Activated T-cell treated with anti-CD3 and anti-CD28 coated beads for 1 hour (primary cell): ENCODE data around the gene TTC4.
"Not testable (repeated sequence)": the region's sequence is repeated elsewhere in the genome, so short reads cannot be mapped to it uniquely, and the experiment has no call there.

ENCODE experiments used
- DNase-seq: peaks from one replicate; pipeline ENCODE4 v3.0.0-alpha.2; 2020; ENCODE audit warnings: low read depth

The TTC4 gene

DNA sequence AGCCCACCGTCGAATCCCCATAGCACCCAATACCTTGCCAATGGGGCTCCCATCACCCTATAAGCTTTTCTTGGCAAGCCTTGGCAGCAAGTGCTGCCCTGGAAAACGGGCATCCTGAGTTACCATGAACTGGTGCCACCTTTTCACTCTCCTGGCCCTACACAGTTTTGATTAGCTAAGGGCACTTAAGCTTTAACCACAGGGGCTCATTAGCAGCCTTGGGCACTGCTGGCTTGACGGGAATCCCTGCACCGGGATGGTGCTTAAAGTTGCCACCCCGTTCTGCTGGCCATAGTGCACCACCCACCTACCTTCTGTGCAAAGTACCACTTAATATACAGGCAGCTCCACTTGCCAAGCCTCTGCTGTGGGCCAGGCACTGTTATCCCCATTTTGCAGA is 34.9 kb downstream of the TTC4 start:
- no peak for DNase-seq

- no peak for DNase-seq
These were observed 35.8 kb downstream of the TTC4 start for GRCh38 chr1:54751426-54751825.

GRCh38 chr1:54754045-54754444 is 38.4 kb downstream of the TTC4 start:
- no peak for DNase-seq

- no peak for DNase-seq
These were observed 39.0 kb downstream of the TTC4 start for GRCh38 chr1:54754486-54755285.

- DNase-seq = no peak
These were observed 42.2 kb downstream of the TTC4 start for GRCh38 chr1:54757833-54758232.

DNA sequence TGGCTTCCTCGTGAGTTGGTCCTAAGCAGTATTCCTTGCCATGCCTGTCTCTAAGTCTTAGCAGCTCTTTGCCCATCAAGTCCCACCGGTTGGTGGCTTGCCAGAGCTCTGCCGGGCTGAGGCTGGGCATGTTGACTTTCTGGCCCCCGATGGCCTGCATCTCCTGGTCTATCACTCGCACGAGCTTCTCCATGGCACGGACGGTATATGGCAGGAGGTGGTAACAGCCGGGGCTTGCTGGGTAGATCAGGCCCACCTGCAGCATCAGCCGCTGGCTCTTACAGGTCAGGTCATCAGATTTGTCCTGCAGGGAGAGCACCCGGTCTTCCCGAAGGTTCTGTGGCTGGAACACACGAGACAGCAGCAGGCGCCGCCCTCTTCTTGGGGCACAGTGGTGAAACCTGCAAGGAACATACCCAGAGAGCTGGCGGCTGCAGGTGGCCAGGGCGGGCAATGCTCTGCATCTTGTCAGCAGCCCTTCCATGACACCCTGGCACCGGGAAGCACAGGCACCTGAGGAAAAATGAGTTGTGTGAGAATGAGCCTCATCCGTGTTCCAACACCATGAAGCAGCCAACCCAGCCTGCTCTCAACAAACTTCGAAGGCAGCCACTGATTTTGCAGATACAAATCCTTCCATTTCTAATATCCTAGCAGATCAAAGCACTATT is 43.2 kb downstream of the TTC4 start:
- no peak for DNase-seq

DNA sequence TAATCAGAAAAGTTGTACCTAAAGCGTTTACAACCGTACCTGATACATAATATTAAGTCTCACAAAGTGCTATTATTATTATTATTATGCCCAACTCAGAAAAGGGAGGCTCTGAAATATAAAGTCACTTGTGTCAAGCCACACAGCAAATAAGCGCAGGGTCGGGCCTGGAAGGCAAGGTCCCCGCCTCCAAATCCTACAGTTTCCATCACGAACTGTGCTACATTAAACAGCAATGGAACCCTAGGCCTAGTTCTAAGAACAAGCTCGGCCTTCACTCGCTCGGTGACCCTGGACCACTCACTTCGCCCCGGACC is 48.1 kb downstream of the TTC4 start:
- no peak for DNase-seq

DNA sequence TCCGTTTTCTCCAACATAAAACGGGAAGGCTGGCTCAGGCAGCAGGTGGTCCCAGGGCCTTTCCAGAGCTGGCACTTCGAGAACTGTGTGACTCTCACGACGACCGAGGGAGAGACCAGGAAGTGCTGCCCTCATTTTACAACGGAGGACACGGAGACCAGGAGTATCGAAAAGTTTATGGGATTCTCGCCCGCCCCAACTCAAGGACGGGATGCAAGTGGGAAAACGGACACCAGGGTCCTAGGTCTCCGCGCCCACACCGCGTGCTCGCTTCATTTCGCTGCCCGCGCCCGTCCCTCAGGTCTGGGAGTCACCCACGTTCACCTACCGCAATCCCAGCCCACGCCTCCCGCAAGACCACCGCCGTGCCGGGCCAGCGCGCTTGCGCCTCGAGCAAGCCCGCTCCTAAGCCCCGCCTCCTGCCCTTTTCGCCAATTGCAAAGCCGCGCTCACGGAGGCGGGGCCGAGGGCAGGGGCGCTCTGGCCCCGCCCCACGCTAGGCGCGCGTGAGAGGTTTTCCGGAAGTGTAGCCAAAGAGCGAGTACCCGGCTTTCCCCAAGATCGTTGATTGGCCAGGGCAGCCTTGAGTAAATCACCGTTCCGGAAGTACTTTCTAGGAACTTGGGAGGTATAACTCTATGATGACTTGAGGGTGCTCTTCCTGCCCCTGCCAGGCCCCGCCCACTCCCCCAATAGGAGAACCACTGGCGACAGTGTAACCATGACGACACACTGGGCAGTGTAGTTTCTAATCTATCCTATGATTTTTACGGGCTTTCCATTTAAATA is 48.7 kb downstream of the TTC4 start, which contains the start of gene PARS2:
TSS of gene PARS2 (minus strand) at position 391 of the 789 bp plus-strand sequence. CDS start 5,362 bp downstream, outside the sequence.
- DNase-seq = peak; percentile 93

DNA sequence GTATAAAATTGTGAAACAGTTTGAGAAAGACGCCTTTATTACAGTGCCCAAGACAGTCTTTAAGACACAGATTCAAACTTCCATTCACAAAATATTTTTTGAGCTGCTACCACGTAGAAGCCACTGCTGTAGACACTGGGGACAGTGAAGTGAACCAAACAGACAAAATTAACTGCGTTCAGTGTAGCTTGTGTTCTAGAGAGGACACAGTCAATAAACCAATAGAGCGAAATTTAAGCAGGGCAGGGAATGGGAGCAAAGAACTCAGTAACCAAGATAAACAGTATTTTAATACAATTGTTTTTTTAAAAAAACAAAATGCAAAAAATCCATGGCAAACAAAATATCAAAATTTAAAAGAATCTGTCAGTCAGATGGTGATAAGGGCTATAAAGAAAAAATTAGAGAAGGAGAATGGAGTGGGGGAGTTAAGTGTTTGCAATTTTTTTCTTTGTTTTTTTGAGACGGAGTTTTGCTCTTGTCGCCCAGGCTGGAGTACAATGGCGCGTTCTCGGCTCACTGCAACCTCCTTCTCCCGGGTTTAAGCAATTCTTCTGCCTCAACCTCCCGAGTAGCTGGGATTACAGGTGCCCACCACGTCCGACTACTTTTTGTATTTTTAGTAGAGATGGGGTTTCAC is 49.4 kb downstream of the TTC4 start:
- DNase-seq = no peak

DNA sequence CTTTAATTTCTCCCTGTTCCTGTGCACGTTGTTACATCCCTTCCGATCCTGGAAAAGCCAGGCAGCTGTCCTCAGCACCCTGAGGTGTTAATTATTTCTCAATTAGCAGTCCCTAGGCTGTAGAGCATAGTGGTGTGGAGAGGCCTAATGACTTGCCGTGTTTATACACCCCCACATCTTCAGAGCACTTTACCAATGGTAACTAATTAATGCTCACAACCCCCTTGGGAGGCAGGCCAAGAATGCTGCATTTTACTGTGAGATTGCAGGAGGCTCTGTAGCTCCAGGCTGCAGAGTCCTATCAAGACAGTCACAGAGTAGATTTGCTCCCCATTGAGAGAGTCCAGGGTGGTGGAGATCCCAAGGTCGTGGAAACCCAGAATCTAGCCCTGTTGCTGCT is 51.1 kb downstream of the TTC4 start:
- no peak for DNase-seq

DNA sequence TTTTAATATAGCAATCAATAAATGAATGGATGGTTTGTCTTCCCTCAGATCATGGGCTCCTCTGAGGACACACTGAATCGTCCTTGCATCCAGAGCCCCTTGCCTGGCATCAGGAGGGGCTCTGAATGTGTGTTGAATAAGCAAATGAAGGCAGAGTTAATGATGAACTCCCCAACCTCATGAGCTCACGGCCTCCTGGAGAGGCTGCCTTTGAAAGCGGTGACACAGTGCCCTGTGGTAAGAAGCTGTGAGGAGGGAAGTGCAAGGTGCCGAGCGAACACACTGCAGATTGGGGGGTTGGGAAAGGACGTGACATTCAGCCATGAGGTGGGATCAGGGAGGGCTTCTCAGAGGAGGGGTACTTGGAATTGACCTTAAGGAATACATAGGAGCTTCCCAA is 51.9 kb downstream of the TTC4 start:
- no peak for DNase-seq

DNA sequence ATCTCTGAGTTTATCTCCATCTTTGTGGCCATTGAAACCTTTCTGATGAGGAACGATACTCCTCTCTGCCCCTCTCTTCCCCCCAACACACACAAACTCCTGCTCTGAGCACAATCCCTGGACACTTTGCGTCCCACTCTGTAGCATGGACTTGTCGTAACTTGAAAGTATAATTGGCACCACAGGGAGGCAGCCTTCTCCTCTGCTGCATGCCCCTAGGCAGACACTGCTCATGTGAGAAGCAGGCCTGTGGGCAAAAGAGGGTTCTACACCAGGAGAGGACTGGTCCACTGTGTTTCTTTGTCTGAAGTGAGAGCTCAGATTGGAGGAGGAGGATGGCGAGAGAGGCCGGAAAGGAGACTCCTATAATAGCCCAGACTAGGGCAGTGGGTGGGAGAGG is 52.4 kb downstream of the TTC4 start:
- no peak for DNase-seq

DNA sequence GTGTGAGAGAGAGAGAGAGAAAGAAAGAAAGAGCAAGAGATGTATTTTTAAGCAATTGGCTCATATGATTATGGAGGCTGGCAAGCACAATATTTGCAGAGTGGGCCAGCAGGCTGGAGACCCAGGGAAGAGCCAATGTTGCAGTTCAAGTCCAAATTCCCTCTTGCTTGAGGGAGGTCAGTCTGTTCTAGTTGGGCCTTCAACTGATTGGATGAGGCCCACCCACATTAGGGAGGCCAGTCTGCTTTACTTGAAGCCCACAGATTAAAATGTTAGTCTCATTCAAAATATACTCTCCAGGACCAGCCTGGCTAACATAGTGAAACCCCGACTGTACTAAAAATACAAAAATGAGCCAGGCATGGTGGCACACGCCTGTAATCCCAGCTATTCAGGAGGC is 57.3 kb downstream of the TTC4 start:
- no peak for DNase-seq

- DNase-seq = no peak
These were observed 59.3 kb downstream of the TTC4 start for GRCh38 chr1:54774820-54775498.

DNA sequence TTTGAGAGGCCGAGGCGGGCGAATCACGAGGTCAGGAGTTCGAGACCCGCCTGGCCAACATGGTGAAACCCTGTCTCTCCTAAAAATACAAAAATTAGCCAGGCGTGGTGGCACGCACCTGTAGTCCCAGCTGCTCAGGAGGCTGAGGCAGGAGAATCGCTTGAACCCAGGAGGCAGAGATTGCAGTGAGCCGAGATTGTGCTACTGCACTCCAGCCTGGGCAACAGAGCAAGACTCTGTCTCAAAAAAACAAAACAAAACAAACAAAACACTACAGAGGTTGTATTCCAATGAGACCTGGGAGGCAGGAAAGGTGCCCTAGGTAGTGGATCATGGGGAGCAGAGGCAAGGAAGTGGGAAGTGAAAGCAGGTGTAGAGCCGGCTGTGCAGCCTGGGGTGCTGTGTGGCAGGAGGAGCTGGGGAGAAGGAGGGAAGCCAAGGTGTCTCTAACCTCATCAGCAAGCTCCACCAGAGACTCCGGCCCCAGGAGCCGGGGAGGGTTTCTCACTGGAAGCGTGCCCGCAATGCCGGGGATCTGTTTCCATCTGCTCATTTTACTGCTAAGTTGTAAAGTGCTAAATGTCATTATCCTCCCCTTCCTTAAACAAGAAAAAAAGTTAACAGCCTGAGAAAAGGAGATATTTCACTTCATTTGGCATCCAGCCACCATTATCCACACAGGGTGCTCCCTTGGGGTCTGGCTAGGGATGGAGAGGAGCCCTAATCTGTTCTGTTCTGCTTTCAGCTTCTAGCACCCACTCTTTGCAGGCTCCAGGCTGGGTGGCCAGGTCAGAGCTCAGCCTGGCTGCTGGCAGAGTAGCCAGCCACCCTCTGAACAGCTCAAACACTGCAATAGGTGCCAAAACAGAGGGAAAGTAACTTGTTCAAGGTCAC is 60.4 kb downstream of the TTC4 start:
- not testable (repeated sequence) for DNase-seq

DNA sequence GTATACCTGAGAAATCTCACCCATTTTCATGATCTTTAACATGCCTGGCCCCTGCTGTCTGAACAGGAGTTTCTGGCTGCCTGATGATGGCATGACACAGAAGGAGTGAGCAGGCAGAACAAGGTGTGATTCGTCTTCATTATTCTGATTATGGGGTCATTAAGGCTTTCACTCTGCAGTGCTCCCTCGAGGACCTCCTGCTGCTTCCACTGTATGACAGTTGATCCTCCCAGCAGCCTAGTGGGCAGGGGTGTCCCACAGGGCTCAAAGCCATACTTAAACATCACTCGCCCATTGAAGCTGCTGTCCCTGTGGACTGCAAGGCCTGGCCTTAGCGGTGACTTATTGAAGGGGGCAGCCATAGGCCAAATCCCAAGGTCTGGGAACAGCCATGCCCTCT is 61.4 kb downstream of the TTC4 start:
- DNase-seq = no peak

DNA sequence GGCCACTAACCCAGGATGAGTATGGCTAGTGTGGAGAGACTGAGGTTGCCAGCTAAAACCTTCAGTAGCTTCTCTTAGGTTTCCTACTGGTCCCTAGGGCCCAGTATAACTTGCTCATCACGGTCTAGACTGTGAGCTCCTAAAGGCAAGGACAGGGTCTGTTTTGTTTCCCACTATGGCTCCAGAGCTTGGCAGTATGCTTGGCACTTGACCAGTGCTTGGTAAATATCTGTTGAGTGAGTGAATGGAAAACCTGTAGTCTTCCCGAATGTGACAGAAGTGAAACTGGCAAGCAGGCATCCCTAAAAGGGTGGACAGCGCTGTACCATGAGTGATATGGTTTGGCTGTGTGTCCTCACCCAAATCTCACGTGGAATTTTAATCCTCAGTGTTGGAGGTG is 61.8 kb downstream of the TTC4 start:
- DNase-seq = no peak

GRCh38 chr1:54781023-54781723 is 65.5 kb downstream of the TTC4 start:
- DNase-seq = no peak

DNA sequence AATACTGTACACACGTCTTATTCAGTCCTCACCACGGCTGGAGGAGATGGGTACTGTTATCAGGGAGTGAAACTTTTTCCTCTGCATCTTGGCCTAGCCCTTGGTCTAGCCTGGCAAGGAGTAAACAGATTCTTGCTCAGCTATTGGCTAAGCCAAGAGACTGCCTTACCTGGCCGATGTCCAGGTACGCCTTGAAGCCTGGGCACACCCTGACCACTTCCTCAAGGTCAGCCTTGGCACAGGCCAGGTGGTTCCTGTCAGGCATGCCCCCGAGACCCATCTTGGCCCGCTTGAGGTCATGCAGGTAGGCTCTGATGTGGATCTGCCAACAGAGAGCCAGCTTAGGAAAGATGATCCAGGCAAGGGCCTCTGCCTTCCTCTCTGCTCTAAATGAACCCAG is 66.5 kb downstream of the TTC4 start:
- no peak for DNase-seq

DNA sequence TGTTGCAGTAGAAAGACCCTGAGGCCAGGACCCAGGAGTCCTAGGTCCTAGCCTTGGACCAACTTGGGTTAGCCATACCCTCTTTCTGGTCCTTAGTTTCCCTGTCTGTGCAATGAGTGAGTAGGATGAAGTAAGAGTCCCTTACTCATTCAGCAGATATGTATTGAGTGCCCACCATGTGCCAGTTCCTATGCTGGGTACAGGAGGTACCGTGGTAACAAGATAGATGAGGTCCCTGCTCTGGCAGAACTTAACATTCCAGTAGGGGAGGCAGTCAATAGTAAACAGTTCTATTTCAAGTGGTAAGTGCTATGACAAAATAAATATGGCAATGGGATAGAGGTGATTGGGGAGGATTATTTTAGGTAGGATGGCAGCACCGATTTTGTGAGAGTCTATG is 66.9 kb downstream of the TTC4 start:
- DNase-seq = no peak
